Measurements from ENCODE around the gene PTPN9.
"Not testable (repeated sequence)": the region's sequence is repeated elsewhere in the genome, so short reads cannot be mapped to it uniquely, and the experiment has no call there.

PTPN9 gene

DNA sequence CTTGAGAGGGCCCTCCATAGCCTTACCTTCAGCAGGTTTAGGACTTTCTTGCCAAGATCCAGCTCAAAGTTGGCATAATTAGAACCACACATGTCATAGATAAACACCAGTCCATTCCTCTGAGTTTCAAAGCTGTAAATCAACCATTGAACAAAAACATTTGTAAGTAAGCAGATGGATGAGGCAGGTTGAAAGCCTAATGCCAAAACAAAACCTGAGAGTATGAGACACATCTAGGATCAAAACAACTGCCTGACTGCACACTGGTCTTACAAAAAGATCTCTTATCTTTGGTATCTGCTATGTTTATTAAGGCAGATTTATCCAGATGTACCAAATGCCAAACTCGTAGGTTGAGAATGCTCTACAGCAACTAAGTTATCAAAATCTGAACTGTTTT is 61.9 kb downstream of the PTPN9 start:
- H3K4me3 ChIP-seq (ENCODE audit: low read depth, low read length): no peak overlapping the region
- no peak for TF ChIP-seq CTCF (IDR thresholded peaks at IDR 0.05; ENCODE audit: low read depth, low read length)

DNA sequence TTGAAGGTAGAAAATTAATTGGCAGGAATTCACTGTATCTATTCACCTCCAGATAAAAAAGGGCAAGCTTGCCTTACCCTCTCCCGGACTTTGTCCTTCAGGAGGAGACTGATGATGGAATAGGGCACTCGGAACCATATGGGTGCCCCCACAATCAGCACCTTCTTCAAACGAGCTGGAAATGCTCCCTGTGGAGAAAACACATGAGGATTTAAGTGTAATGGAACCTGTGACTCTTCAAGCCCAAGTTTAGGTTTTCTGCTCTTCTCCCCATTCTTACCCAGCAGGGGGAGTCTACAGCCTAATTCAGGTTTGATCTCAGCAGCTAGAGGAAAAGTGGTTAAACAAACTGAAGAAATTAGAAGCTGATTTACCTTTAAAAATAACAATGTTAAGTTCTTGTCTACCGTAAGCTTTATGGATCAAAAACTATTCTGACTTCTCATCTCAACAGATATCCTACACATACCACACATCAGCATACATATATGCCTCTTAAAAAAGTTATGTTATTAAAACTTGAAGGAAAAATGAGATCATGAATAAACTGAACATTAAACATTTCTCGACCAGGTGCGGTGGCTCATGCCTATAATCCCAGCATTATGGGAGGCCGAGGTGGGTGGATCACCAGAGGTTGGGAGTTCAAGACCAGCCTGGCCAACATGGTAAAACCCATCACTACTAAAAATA is 70.1 kb downstream of the PTPN9 start:
- peak; percentile 46; the same call in 1 of the 2 replicates for TF ChIP-seq CTCF (IDR thresholded peaks at IDR 0.05; ENCODE audit: low read depth, low read length)
- H3K4me3 ChIP-seq (ENCODE audit: low read depth, low read length): no peak overlapping the region

DNA sequence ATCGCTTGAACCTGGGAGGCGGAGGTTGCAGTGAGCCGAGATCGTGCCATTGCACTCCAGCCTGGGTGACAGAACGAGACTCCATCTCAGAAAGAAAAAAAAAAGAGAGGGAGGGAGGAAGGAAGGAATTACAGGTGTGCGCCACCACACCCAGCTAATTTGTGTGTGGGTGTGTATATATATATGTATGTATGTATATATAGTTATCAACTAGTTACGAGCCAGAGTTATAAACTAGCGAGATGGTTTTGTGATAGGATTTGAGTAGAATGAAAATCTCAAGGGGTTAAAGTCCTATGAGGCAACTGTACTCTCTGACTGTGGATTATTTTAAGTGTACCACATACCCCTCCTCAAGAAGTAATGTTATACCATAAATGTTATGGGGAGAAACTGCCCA is 76.8 kb downstream of the PTPN9 start:
- H3K4me3 ChIP-seq (ENCODE audit: low read depth, low read length): no peak overlapping the region
- no peak for TF ChIP-seq CTCF (IDR thresholded peaks at IDR 0.05; ENCODE audit: low read depth, low read length)

DNA sequence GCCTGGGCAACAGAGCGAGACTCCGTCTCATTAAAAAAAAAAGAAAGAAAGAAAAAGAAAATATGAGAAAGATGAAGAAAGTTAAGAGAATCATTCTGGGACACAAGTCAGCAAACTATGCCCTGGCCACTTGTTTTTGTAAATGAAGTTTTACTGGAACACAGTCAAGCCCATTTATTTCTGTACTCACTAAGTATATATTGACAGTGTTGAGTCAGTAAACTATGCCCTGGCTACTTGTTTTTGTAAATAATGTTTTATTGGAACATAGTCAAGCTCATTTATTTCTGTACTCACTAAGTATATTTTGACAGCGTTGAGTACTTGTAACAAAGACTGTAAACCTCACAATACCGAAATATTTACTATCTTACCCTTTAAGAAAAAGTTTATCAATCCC is 85.4 kb downstream of the PTPN9 start:
- H3K4me3 ChIP-seq (ENCODE audit: low read depth, low read length): no peak overlapping the region
- no peak for TF ChIP-seq CTCF (IDR thresholded peaks at IDR 0.05; ENCODE audit: low read depth, low read length)

DNA sequence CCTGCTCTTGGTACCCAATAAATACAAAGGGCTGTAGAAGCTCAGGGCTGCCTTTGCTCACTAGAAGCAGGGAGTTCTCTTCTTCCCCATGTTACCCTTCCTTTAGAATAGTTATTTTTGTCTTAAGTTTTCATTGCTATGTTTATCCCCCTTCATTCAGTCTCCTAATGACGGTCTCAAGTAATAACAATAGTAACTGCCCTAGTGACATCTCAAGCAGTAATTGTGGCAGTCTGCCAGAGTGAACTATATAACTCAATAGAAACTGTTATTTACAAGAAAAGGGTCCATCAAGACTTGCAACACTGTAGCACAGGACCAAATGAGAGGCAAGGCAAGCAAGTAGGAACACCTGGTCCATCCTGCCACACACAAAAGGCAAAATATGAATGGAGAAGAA is 95.2 kb downstream of the PTPN9 start:
- TF ChIP-seq CTCF (IDR thresholded peaks at IDR 0.05; ENCODE audit: low read depth, low read length): no peak
- no peak overlapping the region for H3K4me3 ChIP-seq (ENCODE audit: low read depth, low read length)

DNA sequence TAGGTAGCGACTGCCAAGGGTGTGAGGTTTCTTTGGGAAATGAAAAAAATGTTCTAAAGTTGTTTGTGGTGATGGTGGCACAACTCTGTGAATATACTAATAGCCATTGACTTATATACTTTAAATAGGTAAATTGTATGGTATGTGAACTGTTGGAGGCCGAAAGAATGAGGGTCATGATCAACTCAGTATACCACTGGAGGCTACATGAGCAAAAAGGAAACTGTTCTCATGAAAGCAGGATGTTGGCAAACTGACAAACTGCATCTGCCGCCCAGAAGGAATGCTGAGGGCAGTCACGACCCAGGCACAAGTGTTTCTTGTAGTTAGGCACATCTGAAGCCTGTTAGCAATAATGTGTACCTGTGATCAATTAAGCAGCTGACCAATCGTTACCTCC is 95.6 kb downstream of the PTPN9 start:
- H3K4me3 ChIP-seq (ENCODE audit: low read depth, low read length): not testable (repeated sequence)

DNA sequence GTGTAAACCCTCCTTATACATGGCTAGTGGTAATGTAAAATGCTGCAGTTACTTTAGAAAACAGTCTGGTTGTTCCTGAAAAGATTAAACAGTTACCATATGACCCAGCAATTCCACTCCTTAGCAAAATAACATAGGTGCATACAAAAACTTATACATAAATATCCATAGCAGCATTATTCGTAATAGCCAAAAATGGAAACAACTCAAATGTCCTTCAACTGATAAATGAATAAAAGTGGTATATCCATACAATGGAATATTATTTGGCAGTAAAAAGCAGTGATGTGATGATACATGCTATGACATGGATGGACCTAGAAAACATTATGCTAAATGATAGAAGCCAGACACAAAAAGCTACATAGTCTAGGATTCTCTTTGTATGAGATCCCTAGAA is 96.0 kb downstream of the PTPN9 start:
- no peak overlapping the region for H3K4me3 ChIP-seq (ENCODE audit: low read depth, low read length)
- TF ChIP-seq CTCF (IDR thresholded peaks at IDR 0.05; ENCODE audit: low read depth, low read length): no peak

DNA sequence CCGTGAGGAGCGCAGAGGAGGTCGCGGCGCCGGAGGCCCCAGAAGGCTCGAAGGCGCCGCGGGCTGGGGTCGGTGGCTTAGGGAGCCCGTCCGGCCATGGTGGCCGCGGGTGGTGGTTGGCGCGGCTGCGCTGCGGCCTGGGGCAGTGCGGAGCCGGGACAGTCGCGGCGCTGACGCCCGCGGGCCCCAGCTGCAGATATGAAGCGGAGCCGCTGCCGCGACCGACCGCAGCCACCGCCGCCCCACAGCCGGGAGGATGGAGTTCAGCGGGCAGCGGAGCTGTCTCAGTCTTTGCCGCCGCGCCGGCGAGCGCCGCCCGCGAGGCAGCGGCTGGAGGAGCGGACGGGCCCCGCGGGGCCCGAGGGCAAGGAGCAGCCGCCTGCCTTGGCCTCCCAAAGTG is 98.7 kb downstream of the PTPN9 start:
- H3K4me3 ChIP-seq (ENCODE audit: low read depth, low read length): not testable (repeated sequence)

All from WI38 (cell line).